ENCODE measurements around the gene SLAMF1.

SLAMF1 gene

GRCh38 chr1:160558660-160559380 is 88.0 kb downstream of the SLAMF1 start:
- no peak for DNase-seq
